ENCODE results near the gene EPHA8.

EPHA8 gene

GRCh38 chr1:22579541-22580155, 16.4 kb downstream of the EPHA8 start:
- no peaks in the 10 kb centered on the region for H3K27me3 ChIP-seq (ENCODE audit: control insufficient read depth, insufficient read depth, low read length)
- H3K4me3 ChIP-seq (ENCODE audit: low read depth, low read length), result no peak overlapping the region
- H3K36me3 ChIP-seq (ENCODE audit: control insufficient read depth, insufficient read depth, low read length), result no peaks in the 10 kb centered on the region
- no peak for TF ChIP-seq CTCF (IDR thresholded peaks at IDR 0.05)
- no peak overlapping the region for H2AFZ ChIP-seq
- H3K4me2 ChIP-seq (ENCODE audit: low read length), result no peak overlapping the region
- no peak overlapping the region for H3K27ac ChIP-seq
- no peaks in the 10 kb centered on the region for H3K79me2 ChIP-seq
- no peak overlapping the region for H3K9ac ChIP-seq
- no peaks in the 10 kb centered on the region for H3K4me1 ChIP-seq
- H3K9me3 ChIP-seq (ENCODE audit: control insufficient read depth, low read length), result no peaks in the 10 kb centered on the region

GRCh38 chr1:22582661-22583635, 19.7 kb downstream of the EPHA8 start:
- no peak overlapping the region for H3K9ac ChIP-seq
- H3K36me3 ChIP-seq (ENCODE audit: control insufficient read depth, insufficient read depth, low read length), result no peaks in the 10 kb centered on the region
- H3K4me2 ChIP-seq (ENCODE audit: low read length), result no peak overlapping the region
- no peaks in the 10 kb centered on the region for H3K27me3 ChIP-seq (ENCODE audit: control insufficient read depth, insufficient read depth, low read length)
- no peaks in the 10 kb centered on the region for H3K9me3 ChIP-seq (ENCODE audit: control insufficient read depth, low read length)
- TF ChIP-seq CTCF (IDR thresholded peaks at IDR 0.05), result no peak
- H3K4me3 ChIP-seq (ENCODE audit: low read depth, low read length), result no peak overlapping the region
- no peaks in the 10 kb centered on the region for H3K4me1 ChIP-seq
- no peak overlapping the region for H3K27ac ChIP-seq
- no peak overlapping the region for H2AFZ ChIP-seq
- H3K79me2 ChIP-seq, result no peaks in the 10 kb centered on the region

- TF ChIP-seq CTCF (IDR thresholded peaks at IDR 0.05), result no peak
- Histone ChIP-seq H3K36me3 (ENCODE audit: control insufficient read depth, insufficient read depth, low read length) (no peaks in the 10 kb centered on the region), H3K4me1 (no peaks in the 10 kb centered on the region), H3K4me2 (ENCODE audit: low read length) (no peak overlapping the region), H3K9ac (no peak overlapping the region), H3K9me3 (ENCODE audit: control insufficient read depth, low read length) (no peaks in the 10 kb centered on the region), H2AFZ (no peak overlapping the region), H3K4me3 (ENCODE audit: low read depth, low read length) (no peak overlapping the region), H3K27me3 (ENCODE audit: control insufficient read depth, insufficient read depth, low read length) (no peaks in the 10 kb centered on the region), H3K79me2 (no peaks in the 10 kb centered on the region), H3K27ac (no peak overlapping the region)
These were observed 20.8 kb downstream of the EPHA8 start for GRCh38 chr1:22584001-22584562.

- TF ChIP-seq CTCF (IDR thresholded peaks at IDR 0.05), result no peak
- Histone ChIP-seq H3K27me3 (ENCODE audit: control insufficient read depth, insufficient read depth, low read length) (no peaks in the 10 kb centered on the region), H3K36me3 (ENCODE audit: control insufficient read depth, insufficient read depth, low read length) (no peaks in the 10 kb centered on the region), H3K9me3 (ENCODE audit: control insufficient read depth, low read length) (no peaks in the 10 kb centered on the region), H3K9ac (no peak overlapping the region), H3K79me2 (no peaks in the 10 kb centered on the region), H3K4me2 (ENCODE audit: low read length) (no peak overlapping the region), H3K4me1 (no peaks in the 10 kb centered on the region), H2AFZ (no peak overlapping the region), H3K4me3 (ENCODE audit: low read depth, low read length) (no peak overlapping the region), H3K27ac (no peak overlapping the region)
These were observed 21.7 kb downstream of the EPHA8 start for GRCh38 chr1:22584970-22585369.

Data from parathyroid adenoma (tissue), 2 donors.